Tibial nerve (tissue), 4 donors: ENCODE results near the gene SLC25A13. TPM values are rescaled to one million over a fixed set of nuclear protein-coding genes. Genes with fewer than 3 reads are reported as not detected.

Experiments
- DNase-seq, 2 donors: peaks; one replicate each; pipeline ENCODE4 v3.0.0-alpha.2; 2019; ENCODE audit warnings: low spot score in 2 of 2
- H3K27ac ChIP-seq, 4 donors: fragments of 200-600 bp; sonication (generic) in 3 of 4; one replicate each; pipeline ENCODE4 v1.5.1; 2017 to 2019; ENCODE audit warnings: mild to moderate bottlenecking in 1 of 4
- H3K27me3 ChIP-seq, 2 donors: fragments of 200-600 bp; sonication (generic) in 1 of 2; one replicate each; pipeline versions ENCODE4 v1.5.1 to v1.6.0; 2017 to 2019
- H3K36me3 ChIP-seq, 3 donors: fragments of 200-600 bp; sonication (generic); one replicate each; pipeline ENCODE4 v1.5.1; 2018 to 2019
- H3K4me1 ChIP-seq, 4 donors: fragments of 200-600 bp; sonication (generic) in 3 of 4; one replicate each; pipeline ENCODE4 v1.5.1; 2017 to 2019
- H3K4me3 ChIP-seq, 4 donors: fragments of 200-600 bp; sonication (generic) in 3 of 4; one replicate each; pipeline ENCODE4 v1.5.1; 2017 to 2019; ENCODE audit warnings: mild to moderate bottlenecking in 1 of 4, moderate library complexity in 1 of 4
- H3K9me3 ChIP-seq, 4 donors: fragments of 200-600 bp; sonication (generic) in 3 of 4; one replicate each; pipeline ENCODE4 v1.5.1; 2017 to 2019
- EP300 ChIP-seq, 2 donors: sonication (generic); formaldehyde crosslinking; IDR thresholded peaks; one replicate each; pipeline ENCODE4 v1.6.1; 2017; ENCODE audit warnings: antibody characterized with exemption in 2 of 2, mild to moderate bottlenecking in 1 of 2
- POLR2A ChIP-seq, 2 donors: fragments of 450-650 bp; IDR thresholded peaks; one replicate each; pipeline ENCODE4 v1.6.1; 2017; ENCODE audit warnings: antibody characterized with exemption in 2 of 2, mild to moderate bottlenecking in 2 of 2, moderate library complexity in 2 of 2
- WGBS, 2 donors: methylation state at CpG; one replicate each; pipeline ENCODE4 v1.1.5; 2018; 5-methylcytosine and 5-hydroxymethylcytosine counted together
- total RNA-seq, 4 donors: library from RNA; depleted of rRNA; stranded (reverse); fragments of >200 nt; gene quantifications; one replicate each; pipeline ENCODE4 v1.1.0, GENCODE V29; 2016
- TF ChIP-seq, protein P1 (sequence below), 5 experiments: fragments of 200-600 bp in 3 of 5; fragments of 450-650 bp in 2 of 5; sonication (generic) in 3 of 5; IDR thresholded peaks; one replicate each; pipeline ENCODE4 v1.5.1; 2016 to 2019; ENCODE audit warnings: antibody characterized with exemption in 5 of 5, mild to moderate bottlenecking in 3 of 5, moderate library complexity in 2 of 5

SLC25A13 gene
- total RNA-seq, 4 donors from 2014 or later = 22.2 to 42.2 (median 29.6) TPM

DNA sequence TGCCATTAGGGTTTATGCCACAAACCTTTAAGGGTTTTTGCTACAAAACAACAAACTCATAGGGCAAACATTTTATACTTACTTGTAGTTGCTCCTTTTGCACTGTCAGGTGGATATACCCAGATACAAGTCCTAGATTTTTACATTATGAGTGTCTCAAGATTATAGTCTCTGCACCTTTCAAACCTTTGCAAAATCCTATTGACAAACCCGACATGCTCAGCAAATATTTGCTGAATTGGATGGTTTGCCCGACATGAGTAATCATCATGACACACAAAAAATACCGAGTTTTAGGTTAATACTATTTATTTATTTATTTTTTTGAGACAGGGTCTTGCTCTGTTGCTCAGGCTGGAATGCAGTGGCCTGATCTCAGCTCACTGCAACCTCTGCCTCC is 117.3 kb downstream of the SLC25A13 start:
- Histone ChIP-seq H3K4me3 (no peak overlapping the region), H3K9me3 (no peaks in the 10 kb centered on the region), H3K27ac (no peak overlapping the region), H3K4me1 (no peaks in the 10 kb centered on the region), H3K36me3 (peaks cover 0 to 17% (median 0%) of the 10 kb centered on the region in 3 donors), H3K27me3 (no peaks in the 10 kb centered on the region)
- no peak for DNase-seq
- 94 to 95% methylated on average over 3 of the region's 3 CpGs for WGBS, 2 donors
- TF ChIP-seq EP300 (IDR thresholded peaks at IDR 0.05) = no peak
- TF ChIP-seq, protein P1, sequence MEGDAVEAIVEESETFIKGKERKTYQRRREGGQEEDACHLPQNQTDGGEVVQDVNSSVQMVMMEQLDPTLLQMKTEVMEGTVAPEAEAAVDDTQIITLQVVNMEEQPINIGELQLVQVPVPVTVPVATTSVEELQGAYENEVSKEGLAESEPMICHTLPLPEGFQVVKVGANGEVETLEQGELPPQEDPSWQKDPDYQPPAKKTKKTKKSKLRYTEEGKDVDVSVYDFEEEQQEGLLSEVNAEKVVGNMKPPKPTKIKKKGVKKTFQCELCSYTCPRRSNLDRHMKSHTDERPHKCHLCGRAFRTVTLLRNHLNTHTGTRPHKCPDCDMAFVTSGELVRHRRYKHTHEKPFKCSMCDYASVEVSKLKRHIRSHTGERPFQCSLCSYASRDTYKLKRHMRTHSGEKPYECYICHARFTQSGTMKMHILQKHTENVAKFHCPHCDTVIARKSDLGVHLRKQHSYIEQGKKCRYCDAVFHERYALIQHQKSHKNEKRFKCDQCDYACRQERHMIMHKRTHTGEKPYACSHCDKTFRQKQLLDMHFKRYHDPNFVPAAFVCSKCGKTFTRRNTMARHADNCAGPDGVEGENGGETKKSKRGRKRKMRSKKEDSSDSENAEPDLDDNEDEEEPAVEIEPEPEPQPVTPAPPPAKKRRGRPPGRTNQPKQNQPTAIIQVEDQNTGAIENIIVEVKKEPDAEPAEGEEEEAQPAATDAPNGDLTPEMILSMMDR (IDR thresholded peaks at IDR 0.05) = no peak
- no peak for TF ChIP-seq POLR2A (IDR thresholded peaks at IDR 0.05)

DNA sequence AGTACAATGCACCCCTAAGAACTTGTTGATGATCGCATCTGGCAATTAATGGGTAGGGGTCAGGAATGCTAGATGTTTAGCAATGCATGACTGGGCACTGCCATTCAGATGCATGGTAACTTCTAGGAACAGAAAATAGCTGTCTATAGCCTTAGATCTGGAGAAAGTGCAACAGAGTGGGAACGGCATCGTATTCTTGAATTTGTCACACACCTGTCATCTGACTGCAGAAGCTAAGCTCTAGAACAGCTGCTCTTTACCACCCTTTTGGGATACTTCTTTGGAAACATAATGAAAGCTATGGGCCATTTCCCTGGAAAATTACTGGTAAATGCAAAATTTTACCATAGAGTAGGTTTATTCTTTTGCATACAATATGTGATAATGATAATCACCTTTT is 118.1 kb downstream of the SLC25A13 start:
- WGBS, 2 donors = 91 to 92% methylated on average over 3 of the region's 3 CpGs
- Histone ChIP-seq H3K27ac (no peak overlapping the region), H3K36me3 (peaks cover 0 to 22% (median 0%) of the 10 kb centered on the region in 3 donors), H3K9me3 (no peaks in the 10 kb centered on the region), H3K4me3 (no peak overlapping the region), H3K4me1 (no peaks in the 10 kb centered on the region), H3K27me3 (no peaks in the 10 kb centered on the region)
- no peak for TF ChIP-seq POLR2A (IDR thresholded peaks at IDR 0.05)
- TF ChIP-seq EP300 (IDR thresholded peaks at IDR 0.05) = no peak
- TF ChIP-seq, protein P1 (IDR thresholded peaks at IDR 0.05) = no peak
- DNase-seq = no peak

DNA sequence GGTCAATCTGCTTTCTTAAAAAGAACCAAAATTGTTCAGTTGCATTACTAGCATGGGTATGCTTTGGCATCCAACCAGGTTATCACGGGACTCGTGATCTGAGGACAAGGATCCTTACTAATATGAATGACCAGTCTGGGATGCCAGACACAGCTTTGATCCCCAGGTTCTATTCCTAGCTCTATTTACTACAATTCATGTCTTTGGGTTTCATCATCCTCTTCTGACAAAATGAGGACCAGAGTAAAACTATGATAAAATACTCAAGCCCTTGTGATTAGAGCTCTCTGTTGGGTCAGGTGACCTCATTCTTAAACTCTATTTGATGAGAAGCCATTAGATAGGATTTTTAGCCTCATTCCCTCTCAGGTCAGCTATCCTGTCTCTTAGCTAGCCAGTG is 119.8 kb downstream of the SLC25A13 start:
- 91 to 98% methylated on average over 2 of the region's 2 CpGs for WGBS, 2 donors
- Histone ChIP-seq H3K4me1 (no peaks in the 10 kb centered on the region), H3K9me3 (no peaks in the 10 kb centered on the region), H3K27ac (no peak overlapping the region), H3K27me3 (no peaks in the 10 kb centered on the region), H3K4me3 (no peak overlapping the region), H3K36me3 (peaks cover 0 to 14% (median 0%) of the 10 kb centered on the region in 3 donors)
- no peak for DNase-seq
- TF ChIP-seq, protein P1 (IDR thresholded peaks at IDR 0.05) = no peak
- TF ChIP-seq POLR2A (IDR thresholded peaks at IDR 0.05) = no peak
- TF ChIP-seq EP300 (IDR thresholded peaks at IDR 0.05) = no peak

DNA sequence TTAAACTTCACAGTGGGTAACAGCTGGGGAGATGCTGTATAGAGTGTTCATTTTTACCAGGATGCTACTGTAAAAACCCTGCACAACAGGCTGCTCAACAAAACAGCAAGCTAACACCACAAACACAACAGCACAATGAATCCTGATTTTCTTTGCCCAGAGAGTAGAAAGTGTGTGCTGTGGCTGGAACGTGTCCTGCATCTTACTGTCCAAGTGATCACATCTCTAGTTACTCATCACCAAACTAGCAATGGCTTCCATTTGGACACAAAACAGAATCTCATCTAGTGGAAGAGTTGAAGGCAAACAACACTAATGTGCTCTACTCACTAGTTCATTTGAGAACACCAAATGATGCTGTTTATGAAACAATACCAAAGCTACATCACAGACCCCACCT is 121.2 kb downstream of the SLC25A13 start:
- WGBS, 2 donors = 74 to 78% methylated on average over 1 of the region's 1 CpG
- H3K4me1 ChIP-seq = no peaks in the 10 kb centered on the region
- H3K36me3 ChIP-seq = peaks cover 0 to 14% (median 0%) of the 10 kb centered on the region in 3 donors
- H3K27ac ChIP-seq = no peak overlapping the region
- no peak overlapping the region for H3K4me3 ChIP-seq
- TF ChIP-seq, protein P1 (IDR thresholded peaks at IDR 0.05) = no peak
- no peaks in the 10 kb centered on the region for H3K9me3 ChIP-seq
- no peaks in the 10 kb centered on the region for H3K27me3 ChIP-seq
- DNase-seq = no peak

DNA sequence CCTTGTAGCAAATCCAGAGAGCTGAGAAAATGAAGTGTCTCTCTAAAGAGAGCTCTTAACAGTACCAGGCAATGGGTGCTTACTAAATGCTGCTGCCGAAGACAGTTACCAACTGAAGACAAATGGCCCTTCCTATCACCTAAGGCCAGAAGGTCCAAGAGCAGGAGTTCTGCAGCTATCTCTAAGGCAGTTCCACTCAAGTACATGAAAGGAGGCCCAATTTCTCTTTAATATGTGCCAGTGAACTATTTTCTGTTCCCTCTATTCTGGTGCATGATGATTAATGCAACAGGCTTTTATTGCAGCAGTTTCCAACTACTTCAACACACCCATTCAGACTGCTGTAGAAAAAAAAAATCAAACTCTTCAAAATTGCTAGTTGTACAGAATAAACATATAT is 122.5 kb downstream of the SLC25A13 start:
- Histone ChIP-seq H3K27me3 (no peaks in the 10 kb centered on the region), H3K4me1 (no peaks in the 10 kb centered on the region), H3K4me3 (no peak overlapping the region), H3K9me3 (no peaks in the 10 kb centered on the region), H3K27ac (no peak overlapping the region), H3K36me3 (peaks cover 0 to 17% (median 0%) of the 10 kb centered on the region in 3 donors)
- TF ChIP-seq, protein P1 (IDR thresholded peaks at IDR 0.05) = no peak
- TF ChIP-seq EP300 (IDR thresholded peaks at IDR 0.05) (no peak), POLR2A (IDR thresholded peaks at IDR 0.05) (no peak)
- 92 to 100% methylated on average over 1 of the region's 1 CpG for WGBS, 2 donors
- DNase-seq = no peak
